H1 (cell line): ENCODE results near the gene AQP4. TPM values are rescaled to one million over a fixed set of nuclear protein-coding genes. Genes with fewer than 3 reads are reported as not detected.

Source experiments
- CTCF ChIA-PET: fragments of 300-600 bp; sonication (Branson Sonifier 250); formaldehyde crosslinking; loops from one replicate; lab custom pipeline; 2021; ENCODE audit not compliant: partially characterized antibody; lab: Charles Lee
- POLR2A ChIA-PET: fragments of 300-600 bp; sonication (Branson Sonifier 250); formaldehyde crosslinking; loops from one replicate; lab custom pipeline; 2021; ENCODE audit warnings: inconsistent platforms; ENCODE audit not compliant: partially characterized antibody; lab: Charles Lee
- DNase-seq, 2 experiments: peaks; one replicate each; pipeline versions ENCODE4 v3.0.0 to v3.0.0-alpha.2; 2010 to 2022; ENCODE audit warnings: low spot score in 2 of 2, low read depth in 1 of 2, mixed read lengths in 1 of 2
- FAIRE-seq: peaks from 2 replicates; lab custom pipeline; 2011; peaks lifted over from hg19 to GRCh38; lab: Jason Lieb, UNC
- H2AFZ ChIP-seq: 2 replicates; pipeline ENCODE4 v1.8.1; 2012; ENCODE audit warnings: low read length, inconsistent platforms
- H2AK5ac ChIP-seq: 2 replicates; pipeline ENCODE4 v1.6.1; 2013; ENCODE audit warnings: low read depth, low read length
- H2BK120ac ChIP-seq: replicated peaks from 2 replicates; pipeline ENCODE3; 2013; ENCODE audit warnings: low read depth, low read length, inconsistent platforms
- H2BK12ac ChIP-seq: 2 replicates; pipeline ENCODE4 v1.6.1; 2013; ENCODE audit warnings: low read depth, low read length
- H2BK15ac ChIP-seq: 2 replicates; pipeline ENCODE4 v1.6.1; 2013; ENCODE audit warnings: low read length
- H2BK20ac ChIP-seq: 2 replicates; pipeline ENCODE4 v1.6.1; 2013; ENCODE audit warnings: low read length
- H2BK5ac ChIP-seq: 2 replicates; pipeline ENCODE4 v1.6.1; 2013; ENCODE audit warnings: low read depth, low read length
- H3K14ac ChIP-seq: 2 replicates; pipeline ENCODE4 v1.6.1; 2013; ENCODE audit warnings: inconsistent platforms; ENCODE audit not compliant: insufficient read length
- H3K18ac ChIP-seq: 2 replicates; pipeline ENCODE4 v1.6.1; 2013; ENCODE audit warnings: low read length; ENCODE audit errors: extremely low read depth
- H3K23ac ChIP-seq: 2 replicates; pipeline ENCODE4 v1.6.1; 2013; ENCODE audit warnings: inconsistent platforms; ENCODE audit not compliant: insufficient read length
- H3K23me2 ChIP-seq: 2 replicates; pipeline ENCODE4 v1.6.1; 2013; ENCODE audit warnings: low read depth, low read length
- H3K27ac ChIP-seq: 2 replicates; pipeline ENCODE4 v1.6.1; 2011; ENCODE audit warnings: low read depth, low read length, inconsistent platforms
- H3K27me3 ChIP-seq, 4 experiments: replicated peaks in 1 of 4; 1 replicate in 1 of 4; 2 replicates in 3 of 4; pipeline versions ENCODE4 v1.6.1 to v1.8.1; 2011 to 2013; ENCODE audit warnings: low read length in 3 of 4, mild to moderate bottlenecking in 3 of 4, inconsistent platforms in 2 of 4, mixed read lengths in 2 of 4, moderate library complexity in 1 of 4; ENCODE audit not compliant: control insufficient read depth in 3 of 4, insufficient read depth in 3 of 4; ENCODE audit errors: extremely low read depth in 1 of 4
- H3K36me3 ChIP-seq, 4 experiments: 2 replicates each; pipeline versions ENCODE4 v1.6.1 to v1.8.1; 2011 to 2013; ENCODE audit warnings: mild to moderate bottlenecking in 4 of 4, low read length in 3 of 4, moderate library complexity in 2 of 4, control low read depth in 1 of 4, inconsistent platforms in 1 of 4; ENCODE audit not compliant: insufficient read depth in 4 of 4, control insufficient read depth in 2 of 4
- H3K4ac ChIP-seq: replicated peaks from 2 replicates; pipeline ENCODE3; 2013; ENCODE audit warnings: low read length, low read depth, mixed read lengths, inconsistent platforms; ENCODE audit not compliant: insufficient read length
- H3K4me1 ChIP-seq, 4 experiments: replicated peaks in 1 of 4; 1 replicate in 1 of 4; 2 replicates in 3 of 4; pipeline versions ENCODE4 v1.6.1 to v1.8.1; 2011 to 2013; ENCODE audit warnings: low read length in 3 of 4, inconsistent platforms in 2 of 4, mixed read lengths in 1 of 4; ENCODE audit not compliant: insufficient read depth in 4 of 4, control insufficient read depth in 3 of 4
- H3K4me2 ChIP-seq, 2 experiments: 2 replicates each; pipeline versions ENCODE4 v1.6.1 to v1.8.1; 2011 to 2013; ENCODE audit warnings: low read depth in 2 of 2, low read length in 2 of 2, control low read depth in 1 of 2, inconsistent platforms in 1 of 2, mild to moderate bottlenecking in 1 of 2; ENCODE audit not compliant: insufficient read depth in 1 of 2
- H3K4me3 ChIP-seq, 4 experiments: fragments of 200-600, 300-600 bp in 1 of 4; sonication (generic), shearing (Covaris generic), sonication (Bioruptor Twin) in 1 of 4; 2 replicates each; pipeline versions ENCODE4 v1.5.1 to v1.8.1; 2011 to 2016; ENCODE audit warnings: low read length in 4 of 4, low read depth in 3 of 4, control low read depth in 2 of 4, inconsistent platforms in 2 of 4, mild to moderate bottlenecking in 2 of 4, mixed read lengths in 1 of 4, moderate library complexity in 1 of 4; ENCODE audit not compliant: insufficient read depth in 2 of 4; ENCODE audit errors: extremely low read depth in 1 of 4
- H3K56ac ChIP-seq: replicated peaks from 2 replicates; pipeline ENCODE3; 2013; ENCODE audit warnings: low read depth, mild to moderate bottlenecking, mixed read lengths, low read length, inconsistent platforms; ENCODE audit not compliant: insufficient read length
- H3K79me1 ChIP-seq: 2 replicates; pipeline ENCODE4 v1.6.1; 2013; ENCODE audit warnings: low read depth, low read length, control low read depth
- H3K79me2 ChIP-seq, 2 experiments: 2 replicates each; pipeline versions ENCODE4 v1.6.1 to v1.8.1; 2012 to 2013; ENCODE audit warnings: low read length in 2 of 2, mild to moderate bottlenecking in 2 of 2, inconsistent platforms in 1 of 2; ENCODE audit not compliant: insufficient read depth in 2 of 2, control insufficient read depth in 1 of 2
- H3K9ac ChIP-seq, 4 experiments: replicated peaks in 1 of 4; 1 replicate in 1 of 4; 2 replicates in 3 of 4; pipeline versions ENCODE4 v1.6.1 to v1.8.1; 2011 to 2013; ENCODE audit warnings: low read depth in 3 of 4, low read length in 3 of 4, control low read depth in 2 of 4, mild to moderate bottlenecking in 2 of 4, moderate library complexity in 2 of 4, inconsistent platforms in 1 of 4; ENCODE audit errors: extremely low read depth in 1 of 4
- H3K9me3 ChIP-seq, 2 experiments: 2 replicates each; pipeline versions ENCODE4 v1.6.1 to v1.8.1; 2012 to 2013; ENCODE audit warnings: mild to moderate bottlenecking in 2 of 2, moderate library complexity in 2 of 2, control low read depth in 1 of 2, inconsistent platforms in 1 of 2, low read depth in 1 of 2, low read length in 1 of 2, mixed read lengths in 1 of 2; ENCODE audit not compliant: insufficient read depth in 2 of 2
- H4K20me1 ChIP-seq, 2 experiments: replicated peaks in 1 of 2; 2 replicates each; pipeline versions ENCODE3 to v1.8.1; 2011 to 2013; ENCODE audit warnings: inconsistent platforms in 2 of 2, low read length in 2 of 2, mild to moderate bottlenecking in 1 of 2; ENCODE audit not compliant: insufficient read depth in 2 of 2, control insufficient read depth in 1 of 2
- H4K5ac ChIP-seq: 2 replicates; pipeline ENCODE4 v1.6.1; 2013; ENCODE audit warnings: low read length, low read depth, mixed read lengths, inconsistent platforms; ENCODE audit not compliant: insufficient read length
- H4K8ac ChIP-seq: 2 replicates; pipeline ENCODE4 v1.8.0; 2013; ENCODE audit warnings: mild to moderate bottlenecking, moderate library complexity, low read length, inconsistent platforms; ENCODE audit not compliant: insufficient read depth; ENCODE audit errors: extremely low read depth
- H4K91ac ChIP-seq: replicated peaks from 2 replicates; pipeline ENCODE3; 2013; ENCODE audit warnings: low read length, mixed read lengths, inconsistent platforms; ENCODE audit not compliant: insufficient read length
- CHD1 ChIP-seq: IDR thresholded peaks from 2 replicates; pipeline ENCODE4 v1.6.1; 2012; ENCODE audit warnings: low read depth, low read length, improper control_type of control experiment
- EZH2 ChIP-seq: fragments of 200-600 bp; sonication (generic); IDR thresholded peaks from 2 replicates; pipeline ENCODE4 v1.7.1; 2012; ENCODE audit warnings: low read depth, mild to moderate bottlenecking, moderate library complexity, low read length, inconsistent platforms; ENCODE audit not compliant: severe bottlenecking
- FOSL1 ChIP-seq: IDR thresholded peaks from 2 replicates; pipeline ENCODE4 v1.6.1; 2011; ENCODE audit warnings: mild to moderate bottlenecking, low read depth, low read length, moderate library complexity; ENCODE audit not compliant: insufficient read depth
- GTF2F1 ChIP-seq: IDR thresholded peaks from 2 replicates; pipeline ENCODE4 v1.6.1; 2012; ENCODE audit warnings: low read depth, low read length, improper control_type of control experiment, borderline replicate concordance
- NANOG ChIP-seq: IDR thresholded peaks from 2 replicates; pipeline ENCODE4 v1.6.1; 2011; ENCODE audit warnings: low read length, low read depth, mild to moderate bottlenecking, inconsistent platforms; ENCODE audit not compliant: insufficient read depth, poor library complexity, severe bottlenecking
- POU5F1 ChIP-seq: IDR thresholded peaks from 2 replicates; pipeline ENCODE4 v1.6.1; 2011; ENCODE audit warnings: low read depth, mild to moderate bottlenecking, low read length, moderate library complexity
- RFX5 ChIP-seq: IDR thresholded peaks from 2 replicates; pipeline ENCODE4 v1.6.1; 2011; ENCODE audit warnings: low read depth, low read length, improper control_type of control experiment, borderline replicate concordance
- SP1 ChIP-seq: IDR thresholded peaks from 2 replicates; pipeline ENCODE4 v1.6.1; 2011; ENCODE audit warnings: low read depth, low read length
- TBP ChIP-seq: IDR thresholded peaks from 2 replicates; pipeline ENCODE4 v1.6.1; 2011; ENCODE audit warnings: low read depth, low read length, improper control_type of control experiment
- TCF12 ChIP-seq: IDR thresholded peaks from 2 replicates; pipeline ENCODE4 v1.6.1; 2011; ENCODE audit warnings: low read depth, mild to moderate bottlenecking, low read length
- TEAD4 ChIP-seq: IDR thresholded peaks from 2 replicates; pipeline ENCODE4 v1.6.1; 2012; ENCODE audit warnings: low read depth, low read length, inconsistent platforms, mixed read lengths
- WGBS, 2 experiments: shearing (Covaris generic) in 1 of 2; methylation state at CpG; one replicate each; pipeline versions ENCODE4 v1.1.6 to v1.1.7; 2013 to 2015; ENCODE audit warnings: low lambda C conversion rate in 2 of 2, mixed read lengths in 2 of 2, inconsistent platforms in 1 of 2, low coverage in 1 of 2, missing lambda C conversion rate in 1 of 2; ENCODE audit not compliant: insufficient replicate concordance in 2 of 2, insufficient coverage in 1 of 2, insufficient read length in 1 of 2; ENCODE audit errors: extremely low coverage in 1 of 2, missing lambda C conversion rate in 1 of 2; 5-methylcytosine and 5-hydroxymethylcytosine counted together
- polyA plus RNA-seq, 7 experiments: library from polyadenylated mRNA; depleted of rRNA in 3 of 7; stranded (reverse) in 5 of 7; unstranded in 2 of 7; fragments of >200 nt in 5 of 7; fragments of 200-250 nt in 2 of 7; gene quantifications; 1 replicate in 5 of 7; 2 replicates in 1 of 7; 4 replicates in 1 of 7; pipeline versions ENCODE4 v1.2.1 to v1.2.3, GENCODE V29; 2011 to 2013; ENCODE audit warnings: missing spikeins in 2 of 7, mixed read lengths in 2 of 7
- total RNA-seq: library from RNA; stranded (reverse); fragmentation: NEBNext Ultra II Directional; extraction: Animal tissue kit (Norgen Biotek cat#: 25700); gene quantifications from 2 replicates; pipeline ENCODE4 v1.2.1, GENCODE V29; 2021

Gene AQP4
- total and polyA plus RNA-seq, 2 of the 8 experiments (the other 6 are each of a cell fraction or from before 2014, with no cell fraction given) = 2.2 to 2.8 TPM

DNA sequence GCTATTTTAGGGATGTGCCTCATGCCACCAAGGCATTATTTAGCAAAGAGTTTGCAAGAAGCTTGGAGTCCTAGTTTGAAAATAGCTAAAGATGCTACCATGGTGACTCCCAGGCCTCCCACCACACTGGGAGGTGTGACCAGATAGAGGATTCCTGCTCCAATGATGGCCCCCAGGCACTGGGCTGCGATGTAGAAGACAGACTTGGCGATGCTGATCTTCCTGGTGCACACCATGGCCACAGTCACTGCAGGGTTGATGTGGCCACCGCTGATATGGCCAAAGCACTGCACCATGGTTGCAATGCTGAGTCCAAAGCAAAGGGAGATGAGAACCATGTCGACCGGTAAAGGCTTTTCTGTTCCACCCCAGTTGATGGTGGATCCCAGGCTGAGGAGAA, 3.4 kb downstream of the AQP4 start:
- H3K79me2 ChIP-seq = no peaks in the 10 kb centered on the region
- ChIA-PET CTCF (interaction anchor here (0.7 to 1.8 kb wide), 5 partner anchors 9 to 687 kb away, joined by 3 to 5 read pairs (median 4); no protein-coding TSS in a partner anchor), POLR2A (no interaction called here)
- peaks cover 0 to 17% (median 7%) of the 10 kb centered on the region in 4 experiments; a peak in 5 of 7 replicates for H3K4me1 ChIP-seq
- no peaks in the 10 kb centered on the region for H3K36me3 ChIP-seq
- H3K9me3 ChIP-seq = no peaks in the 10 kb centered on the region
- no peak overlapping the region for H2AK5ac ChIP-seq
- no peaks in the 10 kb centered on the region for H4K20me1 ChIP-seq
- H3K27me3 ChIP-seq = peaks cover 0 to 5% (median 3%) of the 10 kb centered on the region in 4 experiments; a peak in 3 of 7 replicates
- DNase-seq (no peak), FAIRE-seq (no peak)
- no peak overlapping the region for H3K4me2 ChIP-seq
- WGBS, 2 experiments = 93% methylated on average over 5 of the region's 5 CpGs; no CpG with 5 or more reads in 1 of the 2 experiments
- no peak overlapping the region for H3K4me3 ChIP-seq
- peak overlapping the region; percentile 83; the same call in 1 of the 2 replicates for H2BK15ac ChIP-seq
- H3K14ac ChIP-seq = no peak overlapping the region
- no peaks in the 10 kb centered on the region for H3K79me1 ChIP-seq
- no peak overlapping the region for H3K18ac ChIP-seq
- H4K5ac ChIP-seq = no peak overlapping the region
- H3K27ac ChIP-seq = no peak overlapping the region
- no peak overlapping the region for H3K23ac ChIP-seq
- no peak overlapping the region for H3K9ac ChIP-seq
- H3K23me2 ChIP-seq = peaks cover 5% of the 10 kb centered on the region; the same call in 1 of the 2 replicates
- no peak overlapping the region for H4K91ac ChIP-seq
- no peak overlapping the region for H4K8ac ChIP-seq
- H3K56ac ChIP-seq = no peak overlapping the region
- peak overlapping the region; percentile 68; the same call in 1 of the 2 replicates for H2BK12ac ChIP-seq
- H2BK120ac ChIP-seq = no peak overlapping the region
- 0 out of 2 replicates have a peak overlapping the region, but pooled peaks have one; percentile 55 for H2BK20ac ChIP-seq
- H2AFZ ChIP-seq = no peak overlapping the region
- H3K4ac ChIP-seq = no peak overlapping the region
- no peak overlapping the region for H2BK5ac ChIP-seq
- no peak for TF ChIP-seq FOSL1
- TF ChIP-seq EZH2 = no peak
- no peak for TF ChIP-seq GTF2F1
- no peak for TF ChIP-seq RFX5
- no peak for TF ChIP-seq TCF12
- TF ChIP-seq POU5F1 = no peak
- TF ChIP-seq NANOG = no peak
- TF ChIP-seq CHD1 = no peak
- no peak for TF ChIP-seq TEAD4
- TF ChIP-seq SP1 = no peak
- TF ChIP-seq TBP = no peak
